HG03520 (cell line): Measurements from ENCODE around the gene NCK1.

Experiments
- ATAC-seq: cut with Tn5 transposase; IDR thresholded peaks from one replicate; pipeline ENCODE4 v1.9.1; 2021; ENCODE audit warnings: mild to moderate bottlenecking, moderate library complexity; ENCODE audit not compliant: unreplicated experiment

The NCK1 gene

DNA sequence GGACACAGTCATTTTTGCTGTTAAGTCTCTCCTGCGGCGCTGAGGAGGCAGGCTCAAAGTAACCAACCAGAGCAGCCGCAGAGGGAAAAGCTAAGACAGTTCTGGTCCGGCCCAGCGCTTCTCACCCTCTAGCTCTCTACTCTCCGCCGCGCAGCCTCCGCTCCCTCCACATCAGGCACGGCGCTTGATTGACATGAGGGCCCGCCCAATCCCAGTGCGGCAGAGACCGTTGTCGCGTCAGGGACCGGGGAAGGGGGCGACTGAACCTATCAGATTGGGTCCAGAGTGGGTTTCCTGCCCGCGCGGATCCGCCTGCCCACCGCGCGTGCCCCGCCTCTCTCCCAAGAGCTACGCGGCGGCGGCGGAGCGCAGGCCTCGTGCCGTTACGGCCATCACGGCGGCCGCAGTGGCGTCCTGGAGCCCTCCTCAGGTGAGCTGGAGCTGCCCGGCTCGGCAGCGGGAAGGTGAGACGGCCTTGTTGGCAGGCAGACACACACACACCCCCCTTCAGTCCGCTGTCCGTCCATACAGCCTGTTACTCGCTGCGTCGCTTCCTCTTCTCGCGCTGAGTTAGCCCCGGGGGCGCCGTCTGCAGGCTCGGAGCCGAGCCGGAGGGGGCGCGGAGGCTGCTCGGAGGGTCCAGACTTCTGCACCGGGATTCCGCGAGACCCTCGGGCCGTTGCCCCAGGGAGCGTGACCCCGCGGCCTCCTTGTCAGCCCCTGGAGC is at the start of gene NCK1:
Gene NCK1 (plus strand): TSS at position 319 of the 727 bp plus-strand sequence. CDS start 65,794 bp downstream, outside the sequence.
- peak; percentile 95 for ATAC-seq

DNA sequence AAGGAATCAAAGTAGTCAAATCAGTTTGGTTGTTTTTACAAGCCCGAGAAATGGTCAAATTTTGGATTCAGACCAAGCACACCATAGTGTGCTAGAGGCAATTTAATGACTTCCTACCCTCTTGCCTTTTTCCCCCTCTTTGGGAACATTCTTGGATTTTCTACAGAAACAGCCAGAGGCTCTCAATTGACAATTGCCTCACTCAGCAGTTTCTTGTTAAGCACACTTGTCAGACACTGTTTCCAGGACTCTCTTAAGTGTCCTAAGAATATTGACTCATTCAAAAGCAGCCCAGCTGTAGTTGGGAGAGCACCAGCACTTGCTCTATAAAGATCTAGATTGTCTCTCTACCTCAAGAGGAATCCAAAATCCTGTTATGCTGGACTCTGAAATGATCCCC is 44.6 kb upstream of the NCK1 start:
- no peak for ATAC-seq

DNA sequence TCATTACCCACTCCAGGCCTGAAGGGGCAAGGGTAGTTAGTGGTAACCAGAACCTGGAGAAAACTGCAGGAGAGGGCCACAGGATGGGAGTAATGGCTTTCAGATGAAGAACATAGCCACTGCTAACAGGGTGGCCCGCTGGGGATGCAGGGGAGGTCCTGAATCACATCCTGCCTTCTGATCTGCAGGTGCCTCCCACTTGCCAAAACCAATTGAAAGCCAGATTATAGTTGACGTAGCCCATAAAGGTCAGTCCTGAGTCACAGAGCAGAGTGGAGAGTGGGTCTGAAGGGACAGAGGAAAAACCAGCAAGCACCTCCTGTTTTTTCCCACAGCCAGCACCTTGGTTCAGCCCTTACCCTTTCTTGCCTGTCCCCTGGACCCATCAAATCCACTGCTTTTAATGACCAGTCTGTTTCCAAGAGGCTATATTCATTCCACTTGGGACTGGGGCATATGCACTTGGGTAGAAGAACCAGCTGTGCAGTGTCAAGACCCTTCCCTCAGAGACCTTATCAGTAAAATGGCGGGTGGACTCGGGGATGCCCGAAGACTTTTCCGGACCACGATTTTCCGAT is 43.7 kb upstream of the NCK1 start:
- ATAC-seq, result peak; percentile 39

DNA sequence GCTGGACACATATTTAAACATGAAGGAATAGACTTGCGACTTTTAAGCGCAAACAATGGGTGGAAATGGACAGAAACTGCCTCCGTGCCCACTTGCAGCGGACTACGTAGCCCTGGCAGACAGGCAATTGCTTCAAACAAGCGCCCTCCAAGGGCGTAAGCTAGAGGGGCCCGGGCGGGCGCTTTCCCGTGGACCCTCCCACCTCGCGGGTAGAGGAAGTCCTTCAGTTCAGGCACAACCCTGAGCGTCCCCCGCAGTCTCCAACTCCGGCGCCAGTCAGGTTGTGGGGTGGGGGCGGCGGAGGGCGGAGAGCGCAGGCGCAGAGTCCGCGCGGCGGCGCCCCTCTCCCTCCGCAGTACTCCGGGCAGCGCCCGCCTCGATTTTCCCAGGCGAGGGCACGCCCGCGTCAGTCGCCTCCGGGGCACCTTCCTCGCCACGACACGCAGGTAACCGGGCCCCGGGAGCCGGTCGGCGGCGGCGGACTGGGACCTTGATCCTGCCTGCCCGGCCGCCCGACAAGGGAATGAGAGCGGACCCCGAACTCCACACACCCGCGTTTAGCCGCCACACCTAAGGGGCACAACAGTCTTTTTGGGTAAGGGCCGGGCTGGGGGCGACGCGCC is 43.1 kb upstream of the NCK1 start, which contains the start of gene SLC35G2:
Gene SLC35G2 (plus strand): TSS at position 358 of the 623 bp plus-strand sequence. CDS start 35,335 bp downstream, outside the sequence.
- no peak for ATAC-seq

DNA sequence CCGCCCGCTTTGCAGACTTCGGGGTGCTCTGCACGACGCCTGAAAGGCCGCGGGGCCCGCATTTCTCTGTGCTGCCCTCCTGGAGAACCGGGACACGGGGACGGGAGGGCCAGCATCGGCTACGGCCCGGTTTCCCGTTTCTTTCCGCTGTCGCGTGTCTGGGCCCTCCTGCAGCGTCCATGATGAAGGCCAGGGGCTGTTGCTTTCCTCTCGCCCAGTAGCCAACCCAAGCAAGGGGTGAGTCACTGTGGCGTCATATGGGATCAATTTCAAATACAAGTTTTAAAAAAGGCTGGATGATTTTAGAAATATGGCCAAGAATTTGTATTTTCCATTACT is 42.6 kb upstream of the NCK1 start:
- no peak for ATAC-seq

DNA sequence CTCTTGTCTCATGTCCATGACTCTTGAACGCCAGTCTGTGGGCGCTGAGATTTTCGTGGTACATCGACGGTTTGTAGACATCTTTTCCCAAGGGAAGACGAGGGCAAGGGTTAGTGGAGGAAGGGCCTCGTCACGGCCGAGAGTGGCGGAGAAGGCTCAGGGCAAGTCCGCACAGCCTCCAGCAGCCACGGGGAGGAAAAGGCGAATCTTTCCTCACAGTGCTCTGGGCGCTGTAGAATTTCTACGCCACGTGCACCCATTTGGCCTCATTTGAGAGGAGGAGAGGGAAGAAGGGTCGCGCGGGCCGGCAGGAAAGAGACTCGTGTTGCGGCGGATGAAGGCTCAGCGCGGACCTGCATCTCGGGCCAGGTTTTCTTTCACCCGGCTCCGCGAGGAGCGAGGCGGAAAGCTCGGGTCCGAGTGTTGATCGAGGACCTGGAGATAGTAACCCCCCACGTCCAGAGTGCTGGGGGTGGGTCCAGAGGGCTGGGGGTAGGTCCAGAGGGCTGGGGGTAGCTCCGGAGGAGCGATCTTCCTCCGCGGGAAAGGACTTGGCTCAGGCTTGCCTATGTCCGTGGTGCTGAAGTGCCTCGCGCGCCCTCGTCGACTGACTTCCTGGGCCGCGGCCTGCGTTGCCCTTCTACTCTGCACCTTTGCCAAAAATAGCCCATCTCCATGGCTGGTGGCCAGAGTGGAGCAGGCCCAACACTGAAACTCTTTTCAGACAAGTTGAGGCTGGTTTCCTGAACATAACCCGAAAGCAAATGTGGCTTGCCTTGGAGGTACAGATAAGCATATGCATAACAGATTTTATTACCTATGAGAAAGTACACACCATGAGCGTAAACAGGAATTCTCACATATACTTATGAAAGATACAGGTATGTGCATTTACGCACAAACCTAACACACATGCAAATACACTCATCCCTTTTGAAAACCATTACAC is 42.0 kb upstream of the NCK1 start:
- no peak for ATAC-seq

DNA sequence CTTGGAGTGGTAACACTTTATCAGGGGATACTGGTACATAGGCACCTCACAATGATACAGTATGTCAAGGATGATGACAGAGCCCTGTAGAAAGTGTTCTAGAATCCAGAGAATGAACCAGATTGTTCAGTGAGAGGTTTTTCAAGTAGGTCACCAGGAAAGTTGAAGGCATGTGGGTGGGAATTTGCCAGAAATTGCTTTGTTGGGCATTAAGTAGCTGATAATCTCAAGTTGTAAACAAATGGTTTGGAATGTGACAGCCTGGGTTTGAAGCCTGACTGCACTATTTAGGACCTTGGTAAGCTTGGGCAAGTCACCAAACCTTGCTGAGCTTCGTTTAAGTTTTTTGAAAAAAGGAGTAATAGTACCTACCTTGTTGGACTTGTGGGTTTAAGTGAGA is 30.5 kb upstream of the NCK1 start:
- no peak for ATAC-seq

DNA sequence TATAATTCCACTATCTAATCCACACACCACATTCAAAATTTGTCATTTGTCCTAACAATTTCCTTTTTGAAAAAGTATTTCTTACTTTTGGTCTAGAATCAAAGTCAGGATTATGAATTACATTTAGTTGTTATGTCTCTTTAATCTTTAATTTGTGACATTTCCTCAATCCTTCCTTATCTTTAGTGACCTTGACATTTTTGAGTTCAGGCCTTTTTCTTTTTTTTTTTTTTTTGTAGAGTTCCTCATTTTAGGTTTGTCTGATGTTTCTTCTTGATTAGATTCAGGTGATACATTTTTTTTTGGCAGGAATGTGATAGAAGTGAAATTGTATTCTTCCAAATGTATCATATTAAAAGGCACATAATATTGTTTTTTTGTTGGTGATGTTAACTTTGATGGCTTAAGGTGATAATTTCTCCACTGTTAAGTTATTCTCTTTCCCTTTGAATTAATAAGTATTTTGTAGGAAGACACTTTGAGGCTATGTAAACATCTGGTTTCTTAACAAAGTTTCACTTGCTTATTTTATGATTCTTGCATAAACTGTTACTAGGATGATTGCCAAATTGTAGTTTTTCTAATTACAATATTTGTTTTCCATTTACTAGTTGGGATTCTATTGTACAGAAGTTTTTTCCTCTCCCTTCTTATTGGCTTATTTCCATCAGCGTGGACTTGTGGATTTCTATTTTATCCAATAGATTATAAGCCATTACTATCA is 26.8 kb upstream of the NCK1 start:
- ATAC-seq, result no peak

DNA sequence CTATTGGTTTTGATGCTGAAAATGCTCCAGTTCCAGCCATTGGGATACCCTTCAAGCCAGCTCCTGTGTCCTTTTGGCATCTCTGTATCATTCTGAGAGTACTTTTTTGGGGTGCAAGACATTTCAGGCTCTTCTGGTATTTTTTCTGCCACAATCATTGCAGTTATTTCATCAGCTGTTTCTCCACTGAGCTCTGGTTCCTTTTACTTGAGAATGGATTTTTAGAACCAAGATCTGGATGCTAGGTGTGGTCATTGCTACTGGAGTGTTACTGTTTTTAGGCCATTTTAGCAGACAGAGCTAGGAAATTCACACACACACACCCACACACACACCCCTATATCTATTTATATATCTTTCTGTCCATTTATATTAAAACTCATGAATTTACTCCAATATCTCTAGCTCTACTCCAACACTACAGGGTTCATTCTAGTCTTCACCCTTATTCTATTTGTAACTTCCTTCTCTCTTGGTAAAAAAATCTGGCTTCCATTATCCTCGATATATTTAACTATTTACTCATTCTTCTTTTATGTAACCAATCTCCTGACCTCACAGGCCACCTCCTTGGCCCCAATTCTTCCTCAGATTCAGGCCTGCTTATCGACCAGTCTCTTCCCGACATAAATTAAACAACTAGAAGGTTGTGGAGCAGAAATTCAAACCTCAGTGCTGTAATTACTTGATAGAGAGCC is 26.0 kb upstream of the NCK1 start:
- ATAC-seq, result no peak

DNA sequence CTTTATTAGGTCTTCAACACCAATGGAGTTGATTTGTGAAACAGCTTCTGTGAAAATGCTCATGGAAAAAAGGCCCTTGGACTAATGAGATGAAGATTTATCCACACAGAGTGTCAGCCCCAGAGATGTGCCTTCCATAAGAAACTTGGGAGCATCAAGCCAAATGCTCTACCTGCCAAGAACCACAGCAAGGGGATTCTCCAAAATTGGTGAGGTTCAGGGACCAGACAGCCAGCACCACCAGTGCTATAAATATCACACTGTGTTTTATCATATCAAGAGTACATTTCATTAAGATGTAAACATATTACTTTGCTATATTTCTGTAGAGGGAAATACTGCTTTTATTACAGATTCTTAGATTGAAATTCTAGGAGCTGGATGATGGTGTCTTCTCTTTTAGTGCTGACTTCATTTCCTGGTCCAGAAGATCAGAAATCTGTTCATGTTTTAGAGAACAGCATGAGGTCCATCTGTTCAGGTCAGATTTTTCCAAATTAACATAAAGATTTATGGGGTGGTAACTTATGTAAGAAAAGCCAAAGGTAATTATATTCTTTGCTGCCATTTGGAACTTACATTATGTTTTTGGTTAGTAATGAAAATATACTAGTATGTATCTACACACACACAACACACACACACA is 25.4 kb upstream of the NCK1 start:
- no peak for ATAC-seq

DNA sequence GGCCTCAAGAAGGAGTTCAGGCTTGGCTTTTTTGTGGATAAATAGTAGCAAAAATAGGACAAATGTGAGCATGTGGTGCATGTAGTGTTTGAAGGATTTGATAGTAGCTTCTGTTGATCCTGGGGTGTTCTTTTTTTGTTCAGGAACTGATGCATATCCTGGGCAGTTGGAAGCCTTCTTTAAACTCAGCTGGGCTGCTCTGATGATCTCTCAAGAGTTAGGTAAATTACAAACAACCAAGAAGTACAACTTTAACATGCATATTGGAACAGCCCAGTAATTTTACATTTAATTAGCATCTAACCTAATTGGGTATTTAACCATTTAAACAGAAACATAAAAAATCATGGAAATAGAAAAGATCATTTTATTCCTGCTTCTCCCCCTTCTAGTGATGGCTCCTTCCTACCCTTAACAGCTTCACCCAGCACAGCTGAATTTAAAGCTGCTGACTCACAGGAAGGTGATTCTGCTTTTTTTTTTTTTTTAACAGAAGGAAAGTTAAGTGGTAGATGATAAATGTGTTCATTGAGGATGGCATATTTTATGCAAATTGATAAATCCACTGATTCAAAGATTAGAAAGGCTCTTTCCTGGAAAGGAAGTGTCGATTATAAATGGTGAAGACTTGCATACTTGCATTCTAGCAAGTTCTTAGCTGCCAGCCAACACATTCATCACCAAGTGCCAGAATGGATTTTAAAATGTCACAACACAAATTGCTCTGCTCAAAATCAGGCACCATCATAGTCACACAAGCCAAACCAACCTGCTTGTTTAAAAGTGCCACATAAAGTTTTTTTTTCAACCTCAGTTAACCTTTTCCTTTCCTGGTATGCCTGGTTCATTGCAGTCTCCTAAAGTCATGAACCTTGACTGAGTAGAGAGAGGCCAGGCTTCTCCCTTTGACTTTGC is 23.1 kb upstream of the NCK1 start:
- ATAC-seq, result no peak

DNA sequence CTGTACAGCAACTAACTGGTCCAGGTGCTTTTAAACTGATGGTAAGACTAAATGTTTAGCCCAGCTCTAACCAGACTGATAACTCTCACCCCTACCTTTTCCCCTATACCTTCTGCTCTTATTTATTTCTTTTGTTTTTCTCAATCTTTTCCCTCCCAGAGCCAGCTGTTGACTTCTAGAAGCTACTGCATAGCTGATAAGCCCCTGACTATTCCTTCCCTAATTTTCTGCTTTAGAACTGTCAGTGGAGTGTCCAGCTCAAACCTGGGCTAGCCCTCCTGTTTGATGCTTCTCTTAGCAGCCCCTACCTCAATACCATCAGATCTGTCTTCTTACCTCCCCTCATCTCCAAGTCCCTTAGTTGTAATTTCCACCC is 22.5 kb upstream of the NCK1 start:
- ATAC-seq, result no peak

DNA sequence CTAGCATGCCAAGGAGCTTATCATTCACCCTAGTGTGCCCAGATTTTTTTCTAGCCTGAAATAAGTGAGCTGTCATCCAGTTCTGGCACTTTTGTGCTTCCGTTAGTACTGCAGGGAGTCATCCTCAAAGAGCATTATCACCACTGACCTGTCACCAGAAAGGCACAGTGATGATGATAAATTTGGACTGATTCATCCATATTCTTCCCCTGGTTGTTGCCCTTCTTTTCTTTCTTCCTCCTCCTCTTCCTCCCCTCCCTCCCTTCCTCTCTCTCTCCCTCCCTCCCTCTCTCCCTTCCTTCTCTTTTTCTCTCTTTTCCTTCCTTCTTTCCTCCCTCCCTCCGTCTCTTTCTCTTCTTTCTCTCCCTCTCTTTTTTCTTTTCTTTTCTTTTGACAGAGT is 21.8 kb upstream of the NCK1 start:
- ATAC-seq, result no peak

DNA sequence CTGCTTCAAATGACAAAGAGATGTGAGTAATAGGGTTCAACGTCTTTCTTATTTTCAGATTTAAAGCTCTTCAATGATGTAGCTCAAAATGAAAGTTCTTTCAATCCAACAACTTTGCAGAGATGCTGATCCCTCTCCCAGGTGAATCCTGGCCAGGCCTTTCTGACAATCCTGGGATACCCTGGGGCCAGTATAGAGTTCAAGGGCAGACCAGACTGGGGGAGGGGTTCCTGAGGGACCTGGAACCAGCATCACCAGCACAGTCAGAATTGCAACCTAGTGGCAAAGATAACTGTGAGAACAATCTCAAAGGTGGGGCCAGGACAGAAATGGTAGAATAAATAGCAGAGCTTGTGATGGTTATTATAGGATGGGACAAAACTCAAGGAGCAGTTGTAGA is 19.7 kb upstream of the NCK1 start:
- no peak for ATAC-seq

DNA sequence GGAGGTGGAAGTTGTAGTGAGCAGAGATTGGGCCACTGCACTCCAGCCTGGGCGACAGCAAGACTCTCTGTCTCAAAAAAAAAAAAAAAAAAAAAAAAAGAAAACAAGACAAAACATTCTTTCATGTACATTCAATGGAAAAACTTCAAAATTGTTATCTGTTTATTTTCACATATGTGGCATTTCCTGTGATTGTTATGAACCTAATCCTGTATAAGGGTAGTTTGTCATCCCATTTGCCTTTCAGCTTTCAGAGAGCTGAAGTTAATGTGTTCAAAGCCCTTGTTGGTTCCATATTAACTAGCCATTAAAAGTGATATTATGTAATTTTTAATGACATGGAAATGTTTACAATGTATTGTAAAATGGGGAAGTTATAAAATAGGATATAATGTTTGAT is 17.3 kb upstream of the NCK1 start:
- no peak for ATAC-seq

DNA sequence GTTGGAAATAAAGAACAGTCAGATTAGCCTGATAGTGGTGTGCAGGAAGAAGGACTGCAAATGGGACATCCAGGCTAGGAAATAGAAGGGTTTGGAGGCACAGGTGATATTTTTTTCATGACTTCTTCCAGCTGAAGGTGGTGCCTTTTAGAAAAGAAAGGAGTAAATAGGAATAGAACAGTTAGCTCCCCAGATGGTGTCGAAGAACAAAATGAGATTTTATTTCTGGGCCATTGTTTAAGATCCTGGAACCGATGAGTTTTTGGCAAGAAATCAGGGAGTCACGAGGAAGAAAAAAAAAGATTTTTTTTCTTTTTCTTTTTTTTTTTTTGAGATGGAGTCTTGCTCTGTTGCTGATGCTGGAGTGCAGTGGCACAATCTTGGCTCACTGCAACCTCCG is 9.8 kb upstream of the NCK1 start:
- no peak for ATAC-seq

DNA sequence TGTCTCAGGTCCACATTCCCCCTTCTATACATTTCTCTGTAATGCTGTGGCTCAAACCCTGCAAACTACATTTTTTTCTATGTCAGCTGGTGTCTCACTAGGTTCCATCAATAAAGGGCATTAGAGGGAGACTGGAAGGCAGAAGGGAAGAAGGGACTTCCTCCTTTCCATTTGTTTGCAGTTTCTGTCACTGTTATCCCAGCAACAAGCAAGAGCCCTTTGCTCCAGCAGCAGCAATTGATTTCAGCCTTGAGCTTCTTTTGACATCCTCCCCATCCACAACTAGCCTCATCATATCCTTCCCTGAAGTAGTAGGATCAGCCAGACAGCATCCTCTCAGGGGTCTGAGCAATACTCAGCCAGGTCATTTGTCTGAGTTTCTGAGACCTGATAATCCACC is 5.3 kb upstream of the NCK1 start:
- no peak for ATAC-seq

DNA sequence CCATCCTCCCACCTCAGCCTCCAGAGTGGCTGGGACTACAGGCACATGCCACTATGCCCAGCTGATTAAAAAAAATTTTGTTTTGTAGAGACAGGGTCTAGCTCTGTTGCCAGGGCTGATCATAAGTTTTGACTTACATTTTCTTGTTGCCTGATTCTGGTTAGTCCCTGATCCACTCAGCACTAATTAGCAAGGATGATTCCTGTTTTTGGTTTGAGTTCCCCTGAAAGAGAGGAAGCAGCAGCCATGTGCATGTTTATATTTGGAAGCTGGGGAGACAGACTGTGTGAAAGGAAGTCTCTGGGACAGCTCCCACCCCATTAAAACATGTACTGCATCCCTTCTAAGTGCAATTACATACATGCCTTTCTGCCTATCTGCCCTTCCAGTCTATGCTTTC is 3.6 kb upstream of the NCK1 start:
- ATAC-seq, result no peak

DNA sequence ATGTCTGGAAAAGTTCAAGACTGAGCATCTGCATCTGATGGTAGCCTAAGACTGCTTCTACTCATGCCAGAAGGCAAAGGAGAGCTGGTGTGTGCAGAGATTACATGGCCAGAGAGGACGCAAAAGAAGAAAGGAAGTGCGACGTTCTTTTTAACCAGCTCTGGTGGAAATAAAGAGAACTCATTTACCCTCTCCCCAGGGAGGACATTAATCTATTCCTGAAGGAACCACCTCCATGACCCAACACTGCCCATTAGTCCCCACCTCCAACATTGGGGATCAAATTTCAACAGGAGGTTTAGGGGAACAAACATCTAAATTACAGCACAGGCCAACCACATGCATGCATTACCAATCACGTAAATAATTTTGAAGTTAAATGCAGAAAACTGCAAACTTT is 1.5 kb upstream of the NCK1 start:
- no peak for ATAC-seq
